ENCODE results near the gene WFDC1.

WFDC1 gene

GRCh38 chr16:84356591-84357116 is 62.0 kb downstream of the WFDC1 start:
- no peak for TF ChIP-seq ZNF274 (IDR thresholded peaks at IDR 0.05; ENCODE audit: low read depth, low read length)
- H3K4me3 ChIP-seq (ENCODE audit: low read length): no peak overlapping the region

GRCh38 chr16:84357191-84357651 is 62.5 kb downstream of the WFDC1 start:
- no peak overlapping the region for H3K4me3 ChIP-seq (ENCODE audit: low read length)
- TF ChIP-seq ZNF274 (IDR thresholded peaks at IDR 0.05; ENCODE audit: low read depth, low read length): no peak

GRCh38 chr16:84358601-84359295 is 64.1 kb downstream of the WFDC1 start:
- no peak overlapping the region for H3K4me3 ChIP-seq (ENCODE audit: low read length)
- no peak for TF ChIP-seq ZNF274 (IDR thresholded peaks at IDR 0.05; ENCODE audit: low read depth, low read length)

- TF ChIP-seq ZNF274 (IDR thresholded peaks at IDR 0.05; ENCODE audit: low read depth, low read length): no peak
- no peak overlapping the region for H3K4me3 ChIP-seq (ENCODE audit: low read length)
Observed at GRCh38 chr16:84359326-84359725, 64.6 kb downstream of the WFDC1 start.

- no peak for TF ChIP-seq ZNF274 (IDR thresholded peaks at IDR 0.05; ENCODE audit: low read depth, low read length)
- H3K4me3 ChIP-seq (ENCODE audit: low read length): no peak overlapping the region
Observed at GRCh38 chr16:84360170-84360569, 65.5 kb downstream of the WFDC1 start.

- TF ChIP-seq ZNF274 (IDR thresholded peaks at IDR 0.05; ENCODE audit: low read depth, low read length): no peak
- no peak overlapping the region for H3K4me3 ChIP-seq (ENCODE audit: low read length)
Observed at GRCh38 chr16:84360748-84361147, 66.1 kb downstream of the WFDC1 start.

- no peak overlapping the region for H3K4me3 ChIP-seq (ENCODE audit: low read length)
- TF ChIP-seq ZNF274 (IDR thresholded peaks at IDR 0.05; ENCODE audit: low read depth, low read length): no peak
Observed at GRCh38 chr16:84361546-84361945, 66.9 kb downstream of the WFDC1 start.

- H3K4me3 ChIP-seq (ENCODE audit: low read length): no peak overlapping the region
- TF ChIP-seq ZNF274 (IDR thresholded peaks at IDR 0.05; ENCODE audit: low read depth, low read length): no peak
Observed at GRCh38 chr16:84362471-84362941, 67.8 kb downstream of the WFDC1 start.

GRCh38 chr16:84366208-84366607 is 71.5 kb downstream of the WFDC1 start:
- H3K4me3 ChIP-seq (ENCODE audit: low read length): no peak overlapping the region
- TF ChIP-seq ZNF274 (IDR thresholded peaks at IDR 0.05; ENCODE audit: low read depth, low read length): no peak

GRCh38 chr16:84367297-84367680 is 72.6 kb downstream of the WFDC1 start:
- H3K4me3 ChIP-seq (ENCODE audit: low read length): no peak overlapping the region
- no peak for TF ChIP-seq ZNF274 (IDR thresholded peaks at IDR 0.05; ENCODE audit: low read depth, low read length)

- H3K4me3 ChIP-seq (ENCODE audit: low read length): no peak overlapping the region
- TF ChIP-seq ZNF274 (IDR thresholded peaks at IDR 0.05; ENCODE audit: low read depth, low read length): no peak
Observed at GRCh38 chr16:84367750-84368307, 73.2 kb downstream of the WFDC1 start.

- H3K4me3 ChIP-seq (ENCODE audit: low read length): no peak within 1 kb of the TSS
- TF ChIP-seq ZNF274 (IDR thresholded peaks at IDR 0.05; ENCODE audit: low read depth, low read length): no peak
Observed at GRCh38 chr16:84368308-84368996, 73.8 kb downstream of the WFDC1 start, which contains the start of gene ATP2C2. TSS of gene ATP2C2 (plus strand) at chr16:84368538. CDS start at chr16:84368616, 78 bp downstream.

GRCh38 chr16:84369105-84369504 is 74.4 kb downstream of the WFDC1 start:
- H3K4me3 ChIP-seq (ENCODE audit: low read length): no peak overlapping the region
- TF ChIP-seq ZNF274 (IDR thresholded peaks at IDR 0.05; ENCODE audit: low read depth, low read length): no peak

GRCh38 chr16:84369938-84370627 is 75.4 kb downstream of the WFDC1 start:
- H3K4me3 ChIP-seq (ENCODE audit: low read length): no peak overlapping the region
- TF ChIP-seq ZNF274 (IDR thresholded peaks at IDR 0.05; ENCODE audit: low read depth, low read length): no peak

Measured in GM08714 (cell line).